ENCODE results near the gene MAN1C1. TPM values are rescaled to one million over a fixed set of nuclear protein-coding genes. Genes with fewer than 3 reads are reported as not detected.

MAN1C1 gene
- total RNA-seq, 4 donors from 2014 or later, result 14.6 to 25.1 (median 17.5) TPM

DNA sequence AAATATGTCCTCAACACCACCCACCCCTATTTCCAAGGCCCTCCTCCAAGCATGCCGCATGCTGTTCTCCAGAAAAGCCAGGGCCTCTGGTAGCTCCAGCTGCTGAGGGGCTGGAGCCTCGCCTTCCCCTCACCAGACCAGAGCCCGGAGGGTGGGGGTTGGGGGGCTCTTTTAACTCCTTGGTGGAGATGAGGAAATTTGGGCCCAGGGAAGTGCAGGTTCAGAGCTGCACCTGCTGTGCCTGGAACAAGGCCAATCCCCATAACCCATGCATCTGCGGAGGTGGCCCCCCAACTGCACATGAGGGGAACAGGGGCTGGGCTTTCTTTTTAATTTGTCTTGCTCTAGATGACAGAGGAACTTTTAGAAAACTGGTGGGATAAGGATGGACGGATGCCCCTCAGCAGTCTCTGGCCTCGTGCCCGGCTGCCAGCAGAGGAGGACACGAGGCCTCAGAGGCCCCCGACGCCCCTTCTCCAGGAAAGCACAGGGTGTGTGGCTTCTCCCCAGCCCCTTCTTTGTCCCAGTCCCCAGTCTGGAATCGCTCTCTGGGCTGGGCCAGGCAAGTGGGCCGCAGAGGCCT, 182.9 kb downstream of the MAN1C1 start:
- Histone ChIP-seq H3K27ac (peak overlapping the region; percentile 71 to 91 (median 74)), H3K9me3 (no peaks in the 10 kb centered on the region), H3K4me1 (peaks cover 0 to 71% (median 23%) of the 10 kb centered on the region in 4 donors), H3K36me3 (no peaks in the 10 kb centered on the region), H3K27me3 (no peaks in the 10 kb centered on the region), H3K4me3 (peak overlapping the region in 3 of 4 donors; percentile 38 to 75 (median 55))
- no peak for DNase-seq (ENCODE audit: low spot score in 2 of 2)
- TF ChIP-seq EP300 (IDR thresholded peaks at IDR 0.05) (no peak), POLR2A (IDR thresholded peaks at IDR 0.05) (no peak)
- TF ChIP-seq, protein P1, sequence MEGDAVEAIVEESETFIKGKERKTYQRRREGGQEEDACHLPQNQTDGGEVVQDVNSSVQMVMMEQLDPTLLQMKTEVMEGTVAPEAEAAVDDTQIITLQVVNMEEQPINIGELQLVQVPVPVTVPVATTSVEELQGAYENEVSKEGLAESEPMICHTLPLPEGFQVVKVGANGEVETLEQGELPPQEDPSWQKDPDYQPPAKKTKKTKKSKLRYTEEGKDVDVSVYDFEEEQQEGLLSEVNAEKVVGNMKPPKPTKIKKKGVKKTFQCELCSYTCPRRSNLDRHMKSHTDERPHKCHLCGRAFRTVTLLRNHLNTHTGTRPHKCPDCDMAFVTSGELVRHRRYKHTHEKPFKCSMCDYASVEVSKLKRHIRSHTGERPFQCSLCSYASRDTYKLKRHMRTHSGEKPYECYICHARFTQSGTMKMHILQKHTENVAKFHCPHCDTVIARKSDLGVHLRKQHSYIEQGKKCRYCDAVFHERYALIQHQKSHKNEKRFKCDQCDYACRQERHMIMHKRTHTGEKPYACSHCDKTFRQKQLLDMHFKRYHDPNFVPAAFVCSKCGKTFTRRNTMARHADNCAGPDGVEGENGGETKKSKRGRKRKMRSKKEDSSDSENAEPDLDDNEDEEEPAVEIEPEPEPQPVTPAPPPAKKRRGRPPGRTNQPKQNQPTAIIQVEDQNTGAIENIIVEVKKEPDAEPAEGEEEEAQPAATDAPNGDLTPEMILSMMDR (IDR thresholded peaks at IDR 0.05), result no peak
- 15 to 34% methylated on average over 5 to 12 of the region's 12 CpGs for WGBS, 2 donors

DNA sequence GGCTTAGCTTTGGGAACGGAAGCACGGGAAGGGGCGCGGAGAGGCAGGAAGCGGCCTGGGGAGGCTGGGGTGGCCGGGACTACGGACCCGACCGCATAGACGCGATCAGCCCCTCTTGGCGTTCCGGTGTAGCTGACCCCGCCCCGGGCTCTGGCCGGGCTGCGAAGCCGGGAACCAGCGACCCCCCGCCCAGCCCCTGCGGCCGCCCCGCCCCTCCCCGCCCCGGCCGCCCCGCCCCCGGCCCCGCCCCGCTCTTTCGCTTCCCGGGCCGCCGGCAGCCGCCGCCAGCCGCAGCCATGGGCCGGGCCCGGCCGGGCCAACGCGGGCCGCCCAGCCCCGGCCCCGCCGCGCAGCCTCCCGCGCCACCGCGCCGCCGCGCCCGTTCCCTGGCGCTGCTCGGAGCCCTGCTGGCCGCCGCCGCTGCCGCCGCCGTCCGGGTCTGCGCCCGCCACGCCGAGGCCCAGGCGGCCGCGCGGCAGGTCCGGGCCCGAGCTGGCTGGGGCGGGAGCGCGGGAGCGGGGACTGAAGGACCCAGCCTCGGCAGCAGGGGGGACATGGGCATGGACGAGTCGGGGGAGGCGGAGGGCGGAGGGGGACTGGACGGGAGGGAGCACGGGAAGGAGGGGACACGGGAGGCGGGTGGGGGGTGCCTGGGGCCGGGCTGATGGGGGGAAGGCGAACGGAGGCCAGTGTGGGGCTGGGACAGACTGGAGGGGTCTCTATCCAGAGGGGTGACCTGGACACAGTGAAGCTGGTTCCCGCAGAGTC, 183.5 kb downstream of the MAN1C1 start, which contains the start of gene SELENON:
TSS of gene SELENON (plus strand) at position 259 of the 768 bp plus-strand sequence. CDS start at position 297, 38 bp downstream.
- Histone ChIP-seq H3K9me3 (no peaks in the 10 kb centered on the region), H3K4me1 (peaks cover 0 to 78% (median 27%) of the 10 kb centered on the region in 4 donors), H3K27me3 (no peaks in the 10 kb centered on the region), H3K36me3 (peaks cover 0 to 3% (median 0%) of the 10 kb centered on the region in 3 donors), H3K27ac (peak within 1 kb of the TSS; percentile 74 to 91 (median 82)), H3K4me3 (peak within 1 kb of the TSS; percentile 48 to 77 (median 68))
- peak in 1 of 2 donors; percentile 20 for TF ChIP-seq EP300 (IDR thresholded peaks at IDR 0.05)
- TF ChIP-seq POLR2A (IDR thresholded peaks at IDR 0.05), result no peak
- TF ChIP-seq, protein P1 (IDR thresholded peaks at IDR 0.05), result no peak
- no peak for DNase-seq (ENCODE audit: low spot score in 2 of 2)
- WGBS, 2 donors, result 1% methylated on average over 43 to 53 of the region's 91 CpGs

DNA sequence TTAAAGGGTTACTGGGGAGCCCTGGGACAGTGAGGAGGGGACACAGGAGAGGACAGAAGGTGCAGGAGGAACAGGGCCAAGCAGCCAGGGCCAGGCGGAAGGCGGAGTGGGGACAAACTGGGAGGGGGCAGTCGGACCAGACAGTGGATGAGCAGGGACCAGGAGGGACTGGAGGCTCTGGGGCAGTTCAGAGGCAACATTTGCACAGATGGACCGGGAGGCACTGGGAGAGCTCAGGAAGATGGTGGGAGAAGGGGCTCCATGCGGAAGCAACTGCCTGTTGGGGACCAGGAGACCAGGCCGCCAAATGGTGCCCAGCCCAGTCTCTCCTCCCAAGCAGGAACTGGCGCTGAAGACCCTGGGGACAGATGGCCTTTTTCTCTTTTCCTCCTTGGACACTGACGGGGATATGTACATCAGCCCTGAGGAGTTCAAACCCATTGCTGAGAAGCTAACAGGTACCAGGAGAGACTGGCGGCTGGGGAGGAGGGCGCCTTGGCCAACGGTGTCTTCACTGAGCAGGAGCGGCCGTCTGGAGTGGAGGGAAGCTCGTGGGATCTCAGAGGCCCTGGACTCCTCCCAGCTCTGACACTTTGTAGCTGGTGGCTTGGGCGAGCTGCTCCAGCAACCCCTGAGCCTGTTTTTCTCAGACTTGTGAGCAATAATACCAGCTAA, 184.2 kb downstream of the MAN1C1 start:
- no peaks in the 10 kb centered on the region for H3K27me3 ChIP-seq
- peak overlapping the region; percentile 48 to 77 (median 68) for H3K4me3 ChIP-seq
- peak overlapping the region; percentile 31 to 88 (median 82) for H3K27ac ChIP-seq
- peaks cover 0 to 85% (median 35%) of the 10 kb centered on the region in 4 donors for H3K4me1 ChIP-seq
- no peaks in the 10 kb centered on the region for H3K9me3 ChIP-seq
- peaks cover 0 to 7% (median 0%) of the 10 kb centered on the region in 3 donors for H3K36me3 ChIP-seq
- TF ChIP-seq, protein P1 (IDR thresholded peaks at IDR 0.05), result no peak
- TF ChIP-seq POLR2A (IDR thresholded peaks at IDR 0.05), result no peak
- TF ChIP-seq EP300 (IDR thresholded peaks at IDR 0.05), result no peak
- whole genome bisulfite sequencing, 2 donors, result 43 to 49% methylated on average over 15 of the region's 15 CpGs
- no peak for DNase-seq (ENCODE audit: low spot score in 2 of 2)

DNA sequence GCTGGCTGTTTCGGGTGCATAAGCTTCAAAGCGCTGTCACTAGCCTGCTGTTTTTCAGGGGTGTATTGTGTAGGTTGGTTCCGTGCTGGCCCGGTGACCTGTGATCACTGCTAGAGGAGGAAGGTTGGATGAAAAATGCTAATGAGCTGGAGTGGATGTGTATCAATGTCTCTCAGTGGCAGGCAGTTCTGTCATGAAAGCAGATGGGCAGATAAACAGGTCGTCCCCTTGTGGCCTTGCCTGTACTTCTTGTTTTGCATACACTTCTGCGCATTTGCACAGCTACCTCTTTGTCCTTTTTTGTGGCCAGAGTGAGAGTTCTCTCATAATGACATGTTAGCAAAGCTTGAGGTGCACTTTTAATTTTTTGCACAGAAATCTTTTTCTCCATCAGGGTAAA, 186.3 kb downstream of the MAN1C1 start:
- peaks cover 0 to 15% (median 0%) of the 10 kb centered on the region in 3 donors for H3K36me3 ChIP-seq
- no peak overlapping the region for H3K4me3 ChIP-seq
- TF ChIP-seq POLR2A (IDR thresholded peaks at IDR 0.05), result no peak
- TF ChIP-seq, protein P1 (IDR thresholded peaks at IDR 0.05), result no peak
- TF ChIP-seq EP300 (IDR thresholded peaks at IDR 0.05), result no peak
- H3K27me3 ChIP-seq, result no peaks in the 10 kb centered on the region
- H3K4me1 ChIP-seq, result peaks cover 0 to 93% (median 48%) of the 10 kb centered on the region in 4 donors
- no peaks in the 10 kb centered on the region for H3K9me3 ChIP-seq
- DNase-seq (ENCODE audit: low spot score in 2 of 2), result no peak
- H3K27ac ChIP-seq, result peak overlapping the region in 2 of 4 donors; percentile 84 to 89
- 57 to 65% methylated on average over 6 of the region's 6 CpGs for WGBS, 2 donors
